ENCODE measurements around the gene EHBP1L1.

DNA sequence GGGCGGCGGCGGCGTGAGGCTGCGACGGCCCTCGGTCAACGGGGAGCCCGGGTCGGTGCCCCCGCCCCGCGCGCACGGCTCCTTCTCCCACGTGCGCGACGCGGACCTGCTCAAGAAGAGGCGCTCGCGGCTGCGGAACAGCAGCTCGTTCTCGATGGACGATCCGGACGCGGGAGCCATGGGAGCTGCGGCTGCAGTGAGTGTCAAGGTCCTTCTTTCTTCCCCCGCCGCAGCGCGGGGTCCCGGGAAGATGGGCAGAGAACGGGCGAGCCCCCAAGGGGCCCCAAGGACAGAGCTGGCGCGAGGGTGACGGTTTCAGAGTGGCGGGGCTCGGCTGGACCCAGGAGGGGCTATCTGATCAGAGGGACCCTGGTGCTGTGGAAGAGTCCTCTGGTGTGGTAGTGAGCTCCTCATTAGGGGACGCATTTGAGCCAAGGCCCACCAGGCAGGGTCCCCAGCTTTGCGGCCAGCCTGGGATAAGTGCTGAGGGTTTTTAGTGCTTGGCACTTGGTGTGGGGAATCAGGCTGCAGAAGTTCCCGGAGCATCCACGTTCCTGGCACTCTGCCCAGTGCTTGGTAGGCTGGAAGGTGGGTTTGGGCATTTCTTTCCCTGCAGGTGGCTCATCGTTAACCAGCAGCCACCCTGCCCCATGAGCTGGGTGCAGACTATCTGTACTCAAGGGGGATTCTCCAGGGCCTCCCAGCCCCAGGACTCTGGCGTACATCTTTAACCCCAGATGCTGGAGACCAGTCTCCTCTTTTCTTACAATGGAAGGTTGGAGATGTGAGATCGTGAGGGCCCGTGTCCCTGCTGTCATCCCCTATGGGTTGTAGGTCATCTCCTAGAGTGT lies 9.8 kb downstream of the EHBP1L1 start:
- TF ChIP-seq, protein P1, sequence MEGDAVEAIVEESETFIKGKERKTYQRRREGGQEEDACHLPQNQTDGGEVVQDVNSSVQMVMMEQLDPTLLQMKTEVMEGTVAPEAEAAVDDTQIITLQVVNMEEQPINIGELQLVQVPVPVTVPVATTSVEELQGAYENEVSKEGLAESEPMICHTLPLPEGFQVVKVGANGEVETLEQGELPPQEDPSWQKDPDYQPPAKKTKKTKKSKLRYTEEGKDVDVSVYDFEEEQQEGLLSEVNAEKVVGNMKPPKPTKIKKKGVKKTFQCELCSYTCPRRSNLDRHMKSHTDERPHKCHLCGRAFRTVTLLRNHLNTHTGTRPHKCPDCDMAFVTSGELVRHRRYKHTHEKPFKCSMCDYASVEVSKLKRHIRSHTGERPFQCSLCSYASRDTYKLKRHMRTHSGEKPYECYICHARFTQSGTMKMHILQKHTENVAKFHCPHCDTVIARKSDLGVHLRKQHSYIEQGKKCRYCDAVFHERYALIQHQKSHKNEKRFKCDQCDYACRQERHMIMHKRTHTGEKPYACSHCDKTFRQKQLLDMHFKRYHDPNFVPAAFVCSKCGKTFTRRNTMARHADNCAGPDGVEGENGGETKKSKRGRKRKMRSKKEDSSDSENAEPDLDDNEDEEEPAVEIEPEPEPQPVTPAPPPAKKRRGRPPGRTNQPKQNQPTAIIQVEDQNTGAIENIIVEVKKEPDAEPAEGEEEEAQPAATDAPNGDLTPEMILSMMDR (IDR thresholded peaks at IDR 0.05; ENCODE audit: borderline replicate concordance, extremely low read depth, low read length, poor library complexity, severe bottlenecking) = no peak
- no peak for TF ChIP-seq EZH2 (IDR thresholded peaks at IDR 0.05; ENCODE audit: borderline replicate concordance, low read depth, low read length, severe bottlenecking)

All from DND-41 (cell line).